HUES48 (cell line): ENCODE data around the gene RIMS4.

Source experiments
- H3K27ac ChIP-seq: one replicate; pipeline ENCODE4 v1.7.0; 2013; ENCODE audit warnings: low read depth, low read length, inconsistent platforms
- H3K27me3 ChIP-seq: 2 replicates; pipeline ENCODE4 v1.6.1; 2013; ENCODE audit warnings: mild to moderate bottlenecking, low read length; ENCODE audit not compliant: control insufficient read depth, insufficient read depth
- H3K36me3 ChIP-seq: 2 replicates; pipeline ENCODE4 v1.6.1; 2013; ENCODE audit warnings: low read length; ENCODE audit not compliant: control insufficient read depth, insufficient read depth
- H3K4me1 ChIP-seq: 2 replicates; pipeline ENCODE4 v1.6.1; 2013; ENCODE audit warnings: mild to moderate bottlenecking, low read length; ENCODE audit not compliant: control insufficient read depth, insufficient read depth
- H3K4me3 ChIP-seq: 2 replicates; pipeline ENCODE4 v1.5.1; 2013; ENCODE audit warnings: mild to moderate bottlenecking, low read depth, low read length
- H3K9ac ChIP-seq: 2 replicates; pipeline ENCODE4 v1.6.1; 2013; ENCODE audit warnings: mild to moderate bottlenecking, low read depth, low read length, moderate library complexity
- H3K9me3 ChIP-seq: 2 replicates; pipeline ENCODE4 v1.6.1; 2013; ENCODE audit warnings: low read length; ENCODE audit not compliant: control insufficient read depth, insufficient read depth

Gene RIMS4

GRCh38 chr20:44716309-44717106 lies 93.8 kb downstream of the RIMS4 start:
- Histone ChIP-seq H3K36me3 (no peaks in the 10 kb centered on the region), H3K4me3 (no peak overlapping the region), H3K27me3 (no peaks in the 10 kb centered on the region), H3K27ac (no peak overlapping the region), H3K9me3 (no peaks in the 10 kb centered on the region), H3K4me1 (no peaks in the 10 kb centered on the region), H3K9ac (no peak overlapping the region)

GRCh38 chr20:44715499-44716308 lies 94.6 kb downstream of the RIMS4 start:
- Histone ChIP-seq H3K27me3 (no peaks in the 10 kb centered on the region), H3K27ac (no peak overlapping the region), H3K36me3 (no peaks in the 10 kb centered on the region), H3K4me1 (no peaks in the 10 kb centered on the region), H3K4me3 (no peak overlapping the region), H3K9me3 (no peaks in the 10 kb centered on the region), H3K9ac (no peak overlapping the region)

- H3K4me1 ChIP-seq: no peaks in the 10 kb centered on the region
- H3K4me3 ChIP-seq: no peak within 1 kb of the TSS
- no peaks in the 10 kb centered on the region for H3K9me3 ChIP-seq
- H3K27ac ChIP-seq: no peak within 1 kb of the TSS
- H3K36me3 ChIP-seq: no peaks in the 10 kb centered on the region
- H3K27me3 ChIP-seq: no peaks in the 10 kb centered on the region
- no peak within 1 kb of the TSS for H3K9ac ChIP-seq
Measured at GRCh38 chr20:44714701-44715498, 95.4 kb downstream of the RIMS4 start, which contains the start of gene CCN5. CCN5 (plus strand) TSS chr20:44715369; CDS start chr20:44715391, 22 bp downstream.

GRCh38 chr20:44714102-44714700 lies 96.1 kb downstream of the RIMS4 start:
- no peaks in the 10 kb centered on the region for H3K4me1 ChIP-seq
- no peaks in the 10 kb centered on the region for H3K27me3 ChIP-seq
- no peaks in the 10 kb centered on the region for H3K36me3 ChIP-seq
- H3K9ac ChIP-seq: no peak overlapping the region
- H3K9me3 ChIP-seq: no peaks in the 10 kb centered on the region
- H3K4me3 ChIP-seq: no peak overlapping the region
- no peak overlapping the region for H3K27ac ChIP-seq

- Histone ChIP-seq H3K9me3 (no peaks in the 10 kb centered on the region), H3K4me1 (no peaks in the 10 kb centered on the region), H3K9ac (no peak overlapping the region), H3K27me3 (no peaks in the 10 kb centered on the region), H3K4me3 (no peak overlapping the region), H3K27ac (no peak overlapping the region), H3K36me3 (no peaks in the 10 kb centered on the region)
Measured at GRCh38 chr20:44711237-44711636, 99.1 kb downstream of the RIMS4 start.

- Histone ChIP-seq H3K4me1 (no peaks in the 10 kb centered on the region), H3K36me3 (no peaks in the 10 kb centered on the region), H3K27me3 (no peaks in the 10 kb centered on the region), H3K9ac (no peak overlapping the region), H3K9me3 (no peaks in the 10 kb centered on the region), H3K4me3 (no peak overlapping the region), H3K27ac (no peak overlapping the region)
Measured at GRCh38 chr20:44709797-44710196, 100.5 kb downstream of the RIMS4 start.

- no peaks in the 10 kb centered on the region for H3K27me3 ChIP-seq
- no peaks in the 10 kb centered on the region for H3K36me3 ChIP-seq
- H3K4me1 ChIP-seq: no peaks in the 10 kb centered on the region
- H3K9me3 ChIP-seq: no peaks in the 10 kb centered on the region
- no peak overlapping the region for H3K27ac ChIP-seq
- no peak overlapping the region for H3K4me3 ChIP-seq
- H3K9ac ChIP-seq: no peak overlapping the region
Measured at GRCh38 chr20:44709380-44709779, 101.0 kb downstream of the RIMS4 start.

GRCh38 chr20:44707018-44707579 lies 103.2 kb downstream of the RIMS4 start:
- no peak overlapping the region for H3K4me3 ChIP-seq
- no peak overlapping the region for H3K27ac ChIP-seq
- no peaks in the 10 kb centered on the region for H3K27me3 ChIP-seq
- no peaks in the 10 kb centered on the region for H3K4me1 ChIP-seq
- H3K9ac ChIP-seq: no peak overlapping the region
- no peaks in the 10 kb centered on the region for H3K36me3 ChIP-seq
- H3K9me3 ChIP-seq: no peaks in the 10 kb centered on the region

- H3K9me3 ChIP-seq: no peaks in the 10 kb centered on the region
- H3K9ac ChIP-seq: no peak overlapping the region
- no peaks in the 10 kb centered on the region for H3K36me3 ChIP-seq
- no peak overlapping the region for H3K27ac ChIP-seq
- H3K27me3 ChIP-seq: no peaks in the 10 kb centered on the region
- no peak overlapping the region for H3K4me3 ChIP-seq
- H3K4me1 ChIP-seq: peaks cover 4% of the 10 kb centered on the region
Measured at GRCh38 chr20:44706301-44707017, 103.9 kb downstream of the RIMS4 start.
